A549 (cell line): ENCODE results near the gene GUK1.

Source experiments
- CHD4 ChIP-seq: fragments of 200-600 bp; sonication (generic); IDR thresholded peaks from 2 replicates; pipeline ENCODE4 v1.6.1; 2016; ENCODE audit warnings: antibody characterized with exemption, mild to moderate bottlenecking, borderline replicate concordance
- GATA3 ChIP-seq: IDR thresholded peaks from 2 replicates; pipeline ENCODE4 v1.6.1; 2012; ENCODE audit warnings: borderline replicate concordance
- JUN ChIP-seq, 2 experiments: fragments of >200 bp; sonication (Bioruptor Twin); formaldehyde crosslinking; IDR thresholded peaks; 2 replicates in 1 of 2; 3 replicates in 1 of 2; pipeline ENCODE4 v1.6.1; 2016 to 2017
- NR3C1 ChIP-seq: fragments of >200 bp; sonication (Bioruptor Twin); formaldehyde crosslinking; IDR thresholded peaks from 3 replicates; pipeline ENCODE4 v1.6.1; 2017
- POLR2A ChIP-seq: IDR thresholded peaks from 2 replicates; pipeline ENCODE4 v1.6.1; 2012; ENCODE audit warnings: mild to moderate bottlenecking, low read length
- SMC3 ChIP-seq: fragments of >200 bp; sonication (Bioruptor Twin); formaldehyde crosslinking; IDR thresholded peaks from 3 replicates; pipeline ENCODE4 v1.6.1; 2018; ENCODE audit warnings: inconsistent platforms
- TF ChIP-seq, protein P1 (sequence below): fragments of 200-600 bp; sonication (generic); IDR thresholded peaks from 2 replicates; pipeline ENCODE4 v1.6.1; 2016; ENCODE audit warnings: antibody characterized with exemption, mild to moderate bottlenecking, moderate library complexity
- TF ChIP-seq, protein P2 (sequence below): fragments of >200 bp; sonication (Bioruptor Twin); formaldehyde crosslinking; IDR thresholded peaks from 3 replicates; pipeline ENCODE4 v1.5.1; 2016
- TF ChIP-seq, protein P3 (sequence below): IDR thresholded peaks from 2 replicates; pipeline ENCODE4 v1.6.1; 2012
- TF ChIP-seq, protein P4 (sequence below): IDR thresholded peaks from 2 replicates; pipeline ENCODE4 v1.6.1; 2012; ENCODE audit warnings: low read depth, borderline replicate concordance
- TF ChIP-seq, protein P5 (sequence below): fragments of 450-650 bp; IDR thresholded peaks from 2 replicates; pipeline ENCODE4 v1.6.1; 2014; ENCODE audit warnings: antibody characterized with exemption

DNA sequence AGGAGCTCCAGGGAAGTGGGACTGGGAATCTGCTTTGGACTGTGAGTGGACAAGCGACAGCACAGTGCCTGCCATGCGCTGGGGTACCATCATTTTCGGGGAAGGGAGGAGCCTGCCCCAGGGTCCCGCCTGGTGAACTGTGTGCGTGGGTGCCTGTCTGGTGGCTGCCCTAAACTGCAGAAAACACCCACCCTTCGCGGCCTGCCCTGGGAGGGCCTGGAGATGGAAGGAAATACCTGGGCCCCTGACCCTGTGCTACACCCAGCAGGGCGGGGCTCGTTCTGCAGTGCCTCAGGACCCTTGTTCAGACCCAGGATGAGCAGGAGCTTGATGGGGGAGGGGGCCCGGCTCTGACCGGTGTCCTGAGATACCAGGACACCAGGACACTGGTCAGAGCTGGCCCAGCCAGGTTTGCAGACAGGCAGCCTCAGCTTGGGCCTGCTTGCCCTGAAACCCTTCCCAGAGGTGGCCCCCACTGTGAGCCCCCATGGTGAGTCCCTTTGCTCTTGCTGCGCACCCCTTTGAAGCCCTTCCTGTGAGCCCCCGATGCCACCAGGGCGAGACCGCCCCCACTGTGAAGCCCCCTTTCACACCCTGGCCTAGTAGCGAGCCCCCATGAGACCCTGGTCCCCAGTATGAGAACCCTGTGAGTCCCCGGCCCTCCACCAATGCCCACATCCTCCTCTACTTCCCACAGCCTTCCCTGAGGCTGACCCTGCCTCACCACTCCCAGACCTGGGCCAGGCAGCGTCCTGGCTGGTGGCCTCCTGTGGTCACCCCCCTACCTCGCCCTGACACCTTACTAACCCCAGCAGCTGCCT, 12.2 kb downstream of the GUK1 start:
- TF ChIP-seq, protein P1, sequence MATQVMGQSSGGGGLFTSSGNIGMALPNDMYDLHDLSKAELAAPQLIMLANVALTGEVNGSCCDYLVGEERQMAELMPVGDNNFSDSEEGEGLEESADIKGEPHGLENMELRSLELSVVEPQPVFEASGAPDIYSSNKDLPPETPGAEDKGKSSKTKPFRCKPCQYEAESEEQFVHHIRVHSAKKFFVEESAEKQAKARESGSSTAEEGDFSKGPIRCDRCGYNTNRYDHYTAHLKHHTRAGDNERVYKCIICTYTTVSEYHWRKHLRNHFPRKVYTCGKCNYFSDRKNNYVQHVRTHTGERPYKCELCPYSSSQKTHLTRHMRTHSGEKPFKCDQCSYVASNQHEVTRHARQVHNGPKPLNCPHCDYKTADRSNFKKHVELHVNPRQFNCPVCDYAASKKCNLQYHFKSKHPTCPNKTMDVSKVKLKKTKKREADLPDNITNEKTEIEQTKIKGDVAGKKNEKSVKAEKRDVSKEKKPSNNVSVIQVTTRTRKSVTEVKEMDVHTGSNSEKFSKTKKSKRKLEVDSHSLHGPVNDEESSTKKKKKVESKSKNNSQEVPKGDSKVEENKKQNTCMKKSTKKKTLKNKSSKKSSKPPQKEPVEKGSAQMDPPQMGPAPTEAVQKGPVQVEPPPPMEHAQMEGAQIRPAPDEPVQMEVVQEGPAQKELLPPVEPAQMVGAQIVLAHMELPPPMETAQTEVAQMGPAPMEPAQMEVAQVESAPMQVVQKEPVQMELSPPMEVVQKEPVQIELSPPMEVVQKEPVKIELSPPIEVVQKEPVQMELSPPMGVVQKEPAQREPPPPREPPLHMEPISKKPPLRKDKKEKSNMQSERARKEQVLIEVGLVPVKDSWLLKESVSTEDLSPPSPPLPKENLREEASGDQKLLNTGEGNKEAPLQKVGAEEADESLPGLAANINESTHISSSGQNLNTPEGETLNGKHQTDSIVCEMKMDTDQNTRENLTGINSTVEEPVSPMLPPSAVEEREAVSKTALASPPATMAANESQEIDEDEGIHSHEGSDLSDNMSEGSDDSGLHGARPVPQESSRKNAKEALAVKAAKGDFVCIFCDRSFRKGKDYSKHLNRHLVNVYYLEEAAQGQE: no peak
- TF ChIP-seq, protein P2, sequence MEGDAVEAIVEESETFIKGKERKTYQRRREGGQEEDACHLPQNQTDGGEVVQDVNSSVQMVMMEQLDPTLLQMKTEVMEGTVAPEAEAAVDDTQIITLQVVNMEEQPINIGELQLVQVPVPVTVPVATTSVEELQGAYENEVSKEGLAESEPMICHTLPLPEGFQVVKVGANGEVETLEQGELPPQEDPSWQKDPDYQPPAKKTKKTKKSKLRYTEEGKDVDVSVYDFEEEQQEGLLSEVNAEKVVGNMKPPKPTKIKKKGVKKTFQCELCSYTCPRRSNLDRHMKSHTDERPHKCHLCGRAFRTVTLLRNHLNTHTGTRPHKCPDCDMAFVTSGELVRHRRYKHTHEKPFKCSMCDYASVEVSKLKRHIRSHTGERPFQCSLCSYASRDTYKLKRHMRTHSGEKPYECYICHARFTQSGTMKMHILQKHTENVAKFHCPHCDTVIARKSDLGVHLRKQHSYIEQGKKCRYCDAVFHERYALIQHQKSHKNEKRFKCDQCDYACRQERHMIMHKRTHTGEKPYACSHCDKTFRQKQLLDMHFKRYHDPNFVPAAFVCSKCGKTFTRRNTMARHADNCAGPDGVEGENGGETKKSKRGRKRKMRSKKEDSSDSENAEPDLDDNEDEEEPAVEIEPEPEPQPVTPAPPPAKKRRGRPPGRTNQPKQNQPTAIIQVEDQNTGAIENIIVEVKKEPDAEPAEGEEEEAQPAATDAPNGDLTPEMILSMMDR: no peak
- TF ChIP-seq NR3C1 (no peak), POLR2A (no peak), JUN (IDR thresholded peaks at IDR 0.05) (no peak), SMC3 (no peak), GATA3 (no peak), CHD4 (no peak)
- TF ChIP-seq, protein P3, sequence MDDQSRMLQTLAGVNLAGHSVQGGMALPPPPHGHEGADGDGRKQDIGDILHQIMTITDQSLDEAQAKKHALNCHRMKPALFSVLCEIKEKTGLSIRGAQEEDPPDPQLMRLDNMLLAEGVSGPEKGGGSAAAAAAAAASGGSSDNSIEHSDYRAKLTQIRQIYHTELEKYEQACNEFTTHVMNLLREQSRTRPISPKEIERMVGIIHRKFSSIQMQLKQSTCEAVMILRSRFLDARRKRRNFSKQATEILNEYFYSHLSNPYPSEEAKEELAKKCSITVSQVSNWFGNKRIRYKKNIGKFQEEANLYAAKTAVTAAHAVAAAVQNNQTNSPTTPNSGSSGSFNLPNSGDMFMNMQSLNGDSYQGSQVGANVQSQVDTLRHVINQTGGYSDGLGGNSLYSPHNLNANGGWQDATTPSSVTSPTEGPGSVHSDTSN: no peak
- TF ChIP-seq, protein P4, sequence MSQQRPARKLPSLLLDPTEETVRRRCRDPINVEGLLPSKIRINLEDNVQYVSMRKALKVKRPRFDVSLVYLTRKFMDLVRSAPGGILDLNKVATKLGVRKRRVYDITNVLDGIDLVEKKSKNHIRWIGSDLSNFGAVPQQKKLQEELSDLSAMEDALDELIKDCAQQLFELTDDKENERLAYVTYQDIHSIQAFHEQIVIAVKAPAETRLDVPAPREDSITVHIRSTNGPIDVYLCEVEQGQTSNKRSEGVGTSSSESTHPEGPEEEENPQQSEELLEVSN: no peak
- TF ChIP-seq, protein P5, sequence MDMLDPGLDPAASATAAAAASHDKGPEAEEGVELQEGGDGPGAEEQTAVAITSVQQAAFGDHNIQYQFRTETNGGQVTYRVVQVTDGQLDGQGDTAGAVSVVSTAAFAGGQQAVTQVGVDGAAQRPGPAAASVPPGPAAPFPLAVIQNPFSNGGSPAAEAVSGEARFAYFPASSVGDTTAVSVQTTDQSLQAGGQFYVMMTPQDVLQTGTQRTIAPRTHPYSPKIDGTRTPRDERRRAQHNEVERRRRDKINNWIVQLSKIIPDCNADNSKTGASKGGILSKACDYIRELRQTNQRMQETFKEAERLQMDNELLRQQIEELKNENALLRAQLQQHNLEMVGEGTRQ: no peak
